Nephron (organoid): ENCODE data around the gene CLPSL2.

Experiments used
- H3K27ac Mint-ChIP-seq, 3 experiments: 2 replicates each; pipeline ENCODE4 v1.8.0; 2020; ENCODE audit warnings: mixed read lengths in 3 of 3, mild to moderate bottlenecking in 2 of 3, moderate library complexity in 1 of 3
- H3K27me3 Mint-ChIP-seq: 2 replicates; pipeline ENCODE4 v1.8.0; 2021; ENCODE audit warnings: low read depth, mild to moderate bottlenecking, moderate library complexity, mixed read lengths
- H3K36me3 Mint-ChIP-seq: 2 replicates; pipeline ENCODE4 v1.8.0; 2020; ENCODE audit warnings: low read depth, mixed read lengths
- H3K4me1 Mint-ChIP-seq: 2 replicates; pipeline ENCODE4 v1.8.0; 2020; ENCODE audit warnings: mixed read lengths
- H3K4me3 Mint-ChIP-seq, 3 experiments: 2 replicates each; pipeline ENCODE4 v1.8.0; 2020; ENCODE audit warnings: mild to moderate bottlenecking in 3 of 3, mixed read lengths in 3 of 3, moderate library complexity in 2 of 3
- H3K9me3 Mint-ChIP-seq: 2 replicates; pipeline ENCODE4 v1.8.0; 2020; ENCODE audit warnings: mixed read lengths
- TF ChIP-seq, protein P1 (sequence below), 3 experiments: fragments of 200-600 bp; sonication (generic); IDR thresholded peaks; one replicate each; pipeline ENCODE4 v1.5.0; 2021; ENCODE audit warnings: antibody characterized with exemption in 3 of 3; ENCODE audit not compliant: unreplicated experiment in 3 of 3

CLPSL2 gene

DNA sequence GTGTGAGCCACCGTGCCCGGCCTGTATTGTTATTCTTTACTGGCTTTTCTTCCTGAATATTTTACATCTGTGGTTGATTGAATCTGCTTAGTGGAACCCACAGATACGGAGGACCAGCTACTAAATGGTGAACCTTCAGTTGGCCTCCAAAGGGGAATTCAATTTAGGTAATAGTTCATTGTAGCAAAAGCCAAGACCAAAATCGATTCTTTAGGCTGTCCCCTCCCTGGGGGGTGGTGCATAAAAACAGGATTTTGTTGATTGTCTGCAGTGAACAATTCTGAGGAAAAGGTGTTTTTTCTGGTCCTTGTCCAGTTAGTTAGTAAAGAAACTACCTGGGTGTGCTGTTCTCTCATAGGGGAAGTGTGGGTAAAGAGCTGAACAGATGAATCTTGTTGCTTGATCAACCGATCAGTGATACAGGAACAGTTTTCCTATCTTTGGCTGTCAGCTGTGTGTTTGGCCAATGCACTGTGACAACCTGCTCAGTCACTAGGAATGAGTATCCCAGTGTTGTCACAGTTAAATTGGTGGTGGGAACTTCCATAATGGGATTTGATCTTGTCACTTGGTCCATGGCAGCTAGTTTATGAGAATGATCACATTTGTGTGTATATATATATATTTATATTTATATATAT, 48.3 kb downstream of the CLPSL2 start:
- Mint-ChIP-seq H3K4me1 (no peaks in the 10 kb centered on the region), H3K27me3 (no peaks in the 10 kb centered on the region), H3K27ac (no peak overlapping the region), H3K36me3 (no peaks in the 10 kb centered on the region), H3K9me3 (peaks cover 2% of the 10 kb centered on the region), H3K4me3 (no peak overlapping the region)
- TF ChIP-seq, protein P1, sequence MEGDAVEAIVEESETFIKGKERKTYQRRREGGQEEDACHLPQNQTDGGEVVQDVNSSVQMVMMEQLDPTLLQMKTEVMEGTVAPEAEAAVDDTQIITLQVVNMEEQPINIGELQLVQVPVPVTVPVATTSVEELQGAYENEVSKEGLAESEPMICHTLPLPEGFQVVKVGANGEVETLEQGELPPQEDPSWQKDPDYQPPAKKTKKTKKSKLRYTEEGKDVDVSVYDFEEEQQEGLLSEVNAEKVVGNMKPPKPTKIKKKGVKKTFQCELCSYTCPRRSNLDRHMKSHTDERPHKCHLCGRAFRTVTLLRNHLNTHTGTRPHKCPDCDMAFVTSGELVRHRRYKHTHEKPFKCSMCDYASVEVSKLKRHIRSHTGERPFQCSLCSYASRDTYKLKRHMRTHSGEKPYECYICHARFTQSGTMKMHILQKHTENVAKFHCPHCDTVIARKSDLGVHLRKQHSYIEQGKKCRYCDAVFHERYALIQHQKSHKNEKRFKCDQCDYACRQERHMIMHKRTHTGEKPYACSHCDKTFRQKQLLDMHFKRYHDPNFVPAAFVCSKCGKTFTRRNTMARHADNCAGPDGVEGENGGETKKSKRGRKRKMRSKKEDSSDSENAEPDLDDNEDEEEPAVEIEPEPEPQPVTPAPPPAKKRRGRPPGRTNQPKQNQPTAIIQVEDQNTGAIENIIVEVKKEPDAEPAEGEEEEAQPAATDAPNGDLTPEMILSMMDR (IDR thresholded peaks at IDR 0.05; ENCODE audit: unreplicated experiment in 3 of 3): no peak
